Psoas muscle (tissue), 8 donors: ENCODE data around the gene DLGAP1. TPM values are rescaled to one million over a fixed set of nuclear protein-coding genes. Genes with fewer than 3 reads are reported as not detected.

Source experiments
- ATAC-seq, 4 donors: fragments of 200-7000 bp; cut with Tn5 transposase; one replicate each; pipeline ENCODE4 v1.9.1; 2020; ENCODE audit warnings: moderate library complexity in 3 of 4, mild to moderate bottlenecking in 2 of 4
- DNase-seq, 2 donors: peaks; one replicate each; pipeline ENCODE4 v3.0.0-alpha.2; 2020
- H3K27ac ChIP-seq: fragments of 200-600 bp; one replicate; pipeline ENCODE4 v1.8.0; 2022
- H3K27me3 ChIP-seq, 3 donors: fragments of 200-600 bp in 1 of 3; one replicate each; pipeline versions ENCODE4 v1.6.1 to v1.8.0; 2013 to 2022; ENCODE audit warnings: low read length in 2 of 3, mild to moderate bottlenecking in 2 of 3, moderate library complexity in 1 of 3; ENCODE audit not compliant: insufficient read depth in 3 of 3
- H3K36me3 ChIP-seq, 2 donors: fragments of 200-600 bp in 1 of 2; one replicate each; pipeline versions ENCODE4 v1.6.1 to v1.8.0; 2013 to 2022; ENCODE audit warnings: low read depth in 1 of 2, mild to moderate bottlenecking in 1 of 2, moderate library complexity in 1 of 2; ENCODE audit not compliant: insufficient read depth in 1 of 2
- H3K4me1 ChIP-seq: fragments of 200-600 bp; one replicate; pipeline ENCODE4 v1.8.0; 2022
- H3K4me3 ChIP-seq: fragments of 200-600 bp; one replicate; pipeline ENCODE4 v1.8.0; 2022; ENCODE audit warnings: mild to moderate bottlenecking
- H3K9me3 ChIP-seq: fragments of 200-600 bp; one replicate; pipeline ENCODE4 v1.8.0; 2022
- CTCF ChIP-seq: fragments of 200-600 bp; IDR thresholded peaks from one replicate; pipeline ENCODE4 v1.8.0; 2022; ENCODE audit warnings: antibody characterized with exemption
- WGBS, 3 donors: extraction: QIAGEN DNeasy Blood & Tissue Kit; methylation state at CpG; one replicate each; pipeline versions ENCODE4 v1.1.6 to v1.1.7; 2013; 5-methylcytosine and 5-hydroxymethylcytosine counted together
- intact Hi-C, 2 donors: fragments of 100-400 bp; cut with DNase I; formaldehyde crosslinking; loops; one replicate each; pipeline versions ENCODE4 v1.11.0 to v1.14.2; 2022
- polyA plus RNA-seq, 3 donors: library from polyadenylated mRNA; stranded (reverse); fragments of 200-250 nt; gene quantifications; one replicate each; pipeline ENCODE4 v1.2.3, GENCODE V29; 2013
- total RNA-seq, 4 donors: library from RNA; stranded (reverse); fragmentation: NEBNext Ultra II Directional in 2 of 4; extraction: Animal tissue kit (Norgen Biotek cat#: 25700) in 2 of 4; gene quantifications; one replicate each; pipeline versions ENCODE4 v1.2.1 to v1.2.4, GENCODE V29; 2021 to 2023
- donor health status: healthy with polysubstance abuse.
- donor health status: DM: no; HTN: no; CAD: no; lungs with moderate emphysema.
- donor health status: Bipolar disorder and iron deficiency.
- donor health status: healthy.
- donor health status: DM: yes; HTN: yes; CAD: no.
- donor health status: DM: no; HTN: no; CAD: no.
- donor health status: DM: no; HTN: no; CAD: no.
- donor health status: DM: yes; HTN: yes; CAD: no.

The DLGAP1 gene
- total and polyA plus RNA-seq, 7 donors = 0.09 to 0.26 (median 0.16) TPM; not detected in 1

- Histone ChIP-seq H3K36me3 (no peaks in the 10 kb centered on the region), H3K27ac (no peak overlapping the region), H3K27me3 (peaks cover 0 to 2% (median 0%) of the 10 kb centered on the region in 3 donors), H3K9me3 (no peaks in the 10 kb centered on the region), H3K4me1 (no peaks in the 10 kb centered on the region), H3K4me3 (no peak overlapping the region)
- ATAC-seq = no peak
- WGBS, 3 donors = 71 to 75% (median 74%) methylated on average over 4 of the region's 4 CpGs
- no peak for TF ChIP-seq CTCF
- DNase-seq = no peak
- intact Hi-C loops = loop anchor here in 1 of 2 donors (1.0 kb wide), 1 partner anchor 32 kb away; no protein-coding TSS in a partner anchor
These were observed 693.8 kb downstream of the DLGAP1 start for GRCh38 chr18:3761266-3761665.

GRCh38 chr18:3760741-3761140, 694.4 kb downstream of the DLGAP1 start:
- H3K27me3 ChIP-seq = no peaks in the 10 kb centered on the region
- WGBS, 3 donors = 81 to 83% (median 82%) methylated on average over 7 of the region's 7 CpGs
- H3K36me3 ChIP-seq = no peaks in the 10 kb centered on the region
- H3K4me1 ChIP-seq = no peaks in the 10 kb centered on the region
- H3K27ac ChIP-seq = no peak overlapping the region
- intact Hi-C loops = loop anchor here in 1 of 2 donors (1.0 kb wide), 1 partner anchor 31 kb away; no protein-coding TSS in a partner anchor
- ATAC-seq = no peak
- H3K4me3 ChIP-seq = no peak overlapping the region
- H3K9me3 ChIP-seq = no peaks in the 10 kb centered on the region
- DNase-seq = no peak
- no peak for TF ChIP-seq CTCF

GRCh38 chr18:3759099-3759498, 696.0 kb downstream of the DLGAP1 start:
- H3K27ac ChIP-seq = no peak overlapping the region
- DNase-seq (no peak), ATAC-seq (no peak)
- no peak for TF ChIP-seq CTCF
- H3K4me1 ChIP-seq = no peaks in the 10 kb centered on the region
- 72 to 78% (median 76%) methylated on average over 2 of the region's 2 CpGs for WGBS, 3 donors
- no peak overlapping the region for H3K4me3 ChIP-seq
- H3K36me3 ChIP-seq = no peaks in the 10 kb centered on the region
- no peaks in the 10 kb centered on the region for H3K27me3 ChIP-seq
- intact Hi-C loops = no loop called here
- no peaks in the 10 kb centered on the region for H3K9me3 ChIP-seq

- H3K4me1 ChIP-seq = no peaks in the 10 kb centered on the region
- no peak for TF ChIP-seq CTCF
- no peak overlapping the region for H3K27ac ChIP-seq
- no peaks in the 10 kb centered on the region for H3K9me3 ChIP-seq
- WGBS, 3 donors = 60 to 71% (median 67%) methylated on average over 7 of the region's 7 CpGs
- no peaks in the 10 kb centered on the region for H3K36me3 ChIP-seq
- H3K27me3 ChIP-seq = no peaks in the 10 kb centered on the region
- H3K4me3 ChIP-seq = no peak overlapping the region
- DNase-seq (no peak), ATAC-seq (no peak)
- intact Hi-C loops = no loop called here
These were observed 696.6 kb downstream of the DLGAP1 start for GRCh38 chr18:3758531-3758930.

GRCh38 chr18:3757361-3757760, 697.7 kb downstream of the DLGAP1 start:
- Histone ChIP-seq H3K4me3 (no peak overlapping the region), H3K9me3 (no peaks in the 10 kb centered on the region), H3K27me3 (no peaks in the 10 kb centered on the region), H3K36me3 (no peaks in the 10 kb centered on the region), H3K27ac (no peak overlapping the region), H3K4me1 (no peaks in the 10 kb centered on the region)
- no peak for ATAC-seq
- intact Hi-C loops = no loop called here
- DNase-seq = no peak
- no peak for TF ChIP-seq CTCF
- WGBS, 3 donors = 88 to 95% (median 92%) methylated on average over 3 of the region's 3 CpGs
